ENCODE measurements around the gene MED20. TPM values are rescaled to one million over a fixed set of nuclear protein-coding genes. Genes with fewer than 3 reads are reported as not detected.

Gene MED20
- total RNA-seq, 1 experiment from 2014 or later = 28.5 TPM

GRCh38 chr6:41967312-41968287 lies 46.7 kb upstream of the MED20 start:
- intact Hi-C loops (cut with micrococcal nuclease) = no loop called here
- Histone ChIP-seq H3F3A (ENCODE audit: low read length, unreplicated experiment) (no peaks in the 10 kb centered on the region), H3K9ac (ENCODE audit: low read length) (no peak overlapping the region), H3K4me1 (ENCODE audit: insufficient read depth, low read length) (peaks cover 14% of the 10 kb centered on the region), H3K27me3 (ENCODE audit: low read length) (no peaks in the 10 kb centered on the region), H4K20me1 (ENCODE audit: low read length) (no peaks in the 10 kb centered on the region), H3K4me3 (ENCODE audit: low read length) (no peak overlapping the region), H3K9me3 (ENCODE audit: low read length) (no peaks in the 10 kb centered on the region), H3K36me3 (ENCODE audit: low read depth, low read length) (no peaks in the 10 kb centered on the region), H2AFZ (ENCODE audit: low read length) (peak overlapping the region; percentile 33), H3K9me2 (replicated peaks; ENCODE audit: low read length) (no peaks in the 10 kb centered on the region), H3K79me2 (ENCODE audit: low read length) (no peaks in the 10 kb centered on the region), H3K4me2 (ENCODE audit: low read length) (peak overlapping the region; percentile 14), H3K27ac (ENCODE audit: low read length) (peak overlapping the region; percentile 27; the same call in 1 of the 2 replicates)
- CTCF ChIA-PET = no interaction called here
- no TSS peak for BruUV-seq (replicated peaks)
- TF ChIP-seq EZH2phosphoT487 (IDR thresholded peaks at IDR 0.05; ENCODE audit: borderline replicate concordance, low read length) = no peak
- TF ChIP-seq CTCF (conservative IDR thresholded peaks at IDR 0.05; ENCODE audit: low read depth, low read length) = no peak
- TF ChIP-seq EZH2 (IDR thresholded peaks at IDR 0.05; ENCODE audit: low read length, unreplicated experiment) = no peak
- peak; percentile 60 for DNase-seq
- no peak; the same call in 1 of the 2 replicates for ATAC-seq
- POLR2A ChIA-PET (ENCODE audit: unreplicated experiment) = no interaction called here

DNA sequence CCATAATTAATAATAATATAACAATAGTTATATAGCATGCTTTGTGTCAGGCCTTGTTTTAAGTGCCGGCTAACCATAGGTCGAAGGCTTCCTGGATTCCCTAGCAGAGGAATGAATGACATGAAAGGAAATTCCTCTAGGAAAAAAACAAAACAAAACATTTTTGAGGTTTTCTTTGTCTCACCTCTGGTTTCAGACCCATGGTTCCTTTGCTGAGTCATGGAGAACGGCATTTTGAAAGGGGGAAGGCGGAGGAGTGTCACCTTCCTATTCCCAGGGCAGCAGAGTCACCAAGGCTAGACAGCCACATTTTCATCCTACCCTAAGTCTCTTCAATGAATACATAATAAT lies 46.0 kb upstream of the MED20 start:
- ChIA-PET POLR2A (ENCODE audit: unreplicated experiment) (no interaction called here), CTCF (no interaction called here)
- H3K9me2 ChIP-seq (replicated peaks; ENCODE audit: low read length) = no peaks in the 10 kb centered on the region
- H3K9ac ChIP-seq (ENCODE audit: low read length) = no peak overlapping the region
- H3K27ac ChIP-seq (ENCODE audit: low read length) = peak overlapping the region; percentile 27; the same call in 1 of the 2 replicates
- H3K4me2 ChIP-seq (ENCODE audit: low read length) = peak overlapping the region; percentile 14; the same call in 1 of the 2 replicates
- H3K4me3 ChIP-seq (ENCODE audit: low read length) = no peak overlapping the region
- DNase-seq (peak; percentile 71), ATAC-seq (peak; percentile 43)
- H4K20me1 ChIP-seq (ENCODE audit: low read length) = no peaks in the 10 kb centered on the region
- BruUV-seq (replicated peaks) = no TSS peak
- intact Hi-C loops (cut with micrococcal nuclease) = no loop called here
- peak overlapping the region; percentile 33 for H2AFZ ChIP-seq (ENCODE audit: low read length)
- H3F3A ChIP-seq (ENCODE audit: low read length, unreplicated experiment) = no peaks in the 10 kb centered on the region
- no peak for TF ChIP-seq CTCF (conservative IDR thresholded peaks at IDR 0.05; ENCODE audit: low read depth, low read length)
- TF ChIP-seq EZH2phosphoT487 (IDR thresholded peaks at IDR 0.05; ENCODE audit: borderline replicate concordance, low read length) = no peak
- no peak for TF ChIP-seq EZH2 (IDR thresholded peaks at IDR 0.05; ENCODE audit: low read length, unreplicated experiment)
- no peaks in the 10 kb centered on the region for H3K27me3 ChIP-seq (ENCODE audit: low read length)
- no peaks in the 10 kb centered on the region for H3K9me3 ChIP-seq (ENCODE audit: low read length)
- no peaks in the 10 kb centered on the region for H3K79me2 ChIP-seq (ENCODE audit: low read length)
- no peaks in the 10 kb centered on the region for H3K36me3 ChIP-seq (ENCODE audit: low read depth, low read length)
- peaks cover 14% of the 10 kb centered on the region for H3K4me1 ChIP-seq (ENCODE audit: insufficient read depth, low read length)

Measured in PC-3 (cell line).